Activated CD4-positive, alpha-beta T cell treated with anti-CD3 and anti-CD28 coated beads, Interleukin-10, Interleukin-2, amounts not matched to agents 100 ng/mL and 50 ng/mL, durations not matched to agents 16 hours and 8 hours (primary cell): ENCODE results near the gene BRD7.

ENCODE experiments used
- DNase-seq: peaks from one replicate; pipeline ENCODE4 v3.0.0-alpha.2; 2020

Gene BRD7

GRCh38 chr16:50288920-50289319, 79.9 kb downstream of the BRD7 start:
- no peak for DNase-seq

GRCh38 chr16:50288026-50288425, 80.8 kb downstream of the BRD7 start:
- DNase-seq: no peak

GRCh38 chr16:50286681-50287080, 82.1 kb downstream of the BRD7 start:
- DNase-seq: no peak

- no peak for DNase-seq
These were observed 83.3 kb downstream of the BRD7 start for GRCh38 chr16:50285406-50286003.

GRCh38 chr16:50284131-50284911, 84.5 kb downstream of the BRD7 start:
- no peak for DNase-seq

GRCh38 chr16:50282955-50283631, 85.7 kb downstream of the BRD7 start:
- DNase-seq: no peak

- DNase-seq: peak; percentile 84
These were observed 86.7 kb downstream of the BRD7 start for GRCh38 chr16:50282010-50282538.

GRCh38 chr16:50281391-50282009, 87.3 kb downstream of the BRD7 start:
- DNase-seq: no peak

- DNase-seq: no peak
These were observed 87.9 kb downstream of the BRD7 start for GRCh38 chr16:50280932-50281331.

- no peak for DNase-seq
These were observed 89.3 kb downstream of the BRD7 start for GRCh38 chr16:50279504-50279865.

- DNase-seq: no peak
These were observed 90.5 kb downstream of the BRD7 start for GRCh38 chr16:50278251-50278650.

- DNase-seq: peak; percentile 63
These were observed 91.8 kb downstream of the BRD7 start for GRCh38 chr16:50276801-50277555.

- no peak for DNase-seq
These were observed 92.5 kb downstream of the BRD7 start for GRCh38 chr16:50276326-50276640.

- no peak for DNase-seq
These were observed 93.1 kb downstream of the BRD7 start for GRCh38 chr16:50275428-50276325.

- DNase-seq: no peak
These were observed 93.7 kb downstream of the BRD7 start for GRCh38 chr16:50275098-50275415.

GRCh38 chr16:50274326-50275097, 94.3 kb downstream of the BRD7 start:
- peak; percentile 67 for DNase-seq

- peak; percentile 65 for DNase-seq
These were observed 94.9 kb downstream of the BRD7 start for GRCh38 chr16:50273888-50274325.

GRCh38 chr16:50273382-50273690, 95.5 kb downstream of the BRD7 start:
- no peak for DNase-seq

- DNase-seq: no peak
These were observed 96.0 kb downstream of the BRD7 start for GRCh38 chr16:50272687-50273381.

- DNase-seq: no peak
These were observed 96.6 kb downstream of the BRD7 start for GRCh38 chr16:50272111-50272571.
